ENCODE data around the gene CCDC40. TPM values are rescaled to one million over a fixed set of nuclear protein-coding genes. Genes with fewer than 3 reads are reported as not detected.

Gene CCDC40
- total RNA-seq, 1 donor from 2014 or later = 9.5 TPM

- peaks cover 35% of the 10 kb centered on the region for H3K4me1 Mint-ChIP-seq (ENCODE audit: unreplicated experiment)
- H3K9me3 Mint-ChIP-seq (ENCODE audit: unreplicated experiment) = no peaks in the 10 kb centered on the region
- peaks cover 4% of the 10 kb centered on the region for H3K36me3 Mint-ChIP-seq (ENCODE audit: unreplicated experiment)
- DNase-seq (ENCODE audit: extremely low spot score, unreplicated experiment) = no peak
- no peak overlapping the region for H3K27ac Mint-ChIP-seq (ENCODE audit: unreplicated experiment)
- TF ChIP-seq CTCF (IDR thresholded peaks at IDR 0.05) = no peak
- H3K27me3 Mint-ChIP-seq (ENCODE audit: unreplicated experiment) = no peaks in the 10 kb centered on the region
- no peak overlapping the region for H3K4me3 Mint-ChIP-seq (ENCODE audit: unreplicated experiment)
These were observed 8.4 kb upstream of the CCDC40 start for GRCh38 chr17:80028030-80028429.

GRCh38 chr17:80029258-80029974 lies 7.0 kb upstream of the CCDC40 start:
- H3K9me3 Mint-ChIP-seq (ENCODE audit: unreplicated experiment) = no peaks in the 10 kb centered on the region
- H3K4me1 Mint-ChIP-seq (ENCODE audit: unreplicated experiment) = peaks cover 44% of the 10 kb centered on the region
- no peak for TF ChIP-seq CTCF (IDR thresholded peaks at IDR 0.05)
- no peak for DNase-seq (ENCODE audit: extremely low spot score, unreplicated experiment)
- peak overlapping the region; percentile 69 for H3K27ac Mint-ChIP-seq (ENCODE audit: unreplicated experiment)
- peaks cover 4% of the 10 kb centered on the region for H3K36me3 Mint-ChIP-seq (ENCODE audit: unreplicated experiment)
- no peaks in the 10 kb centered on the region for H3K27me3 Mint-ChIP-seq (ENCODE audit: unreplicated experiment)
- H3K4me3 Mint-ChIP-seq (ENCODE audit: unreplicated experiment) = no peak overlapping the region

- no peak for TF ChIP-seq CTCF (IDR thresholded peaks at IDR 0.05)
- Mint-ChIP-seq H3K27me3 (ENCODE audit: unreplicated experiment) (no peaks in the 10 kb centered on the region), H3K4me1 (ENCODE audit: unreplicated experiment) (peaks cover 46% of the 10 kb centered on the region), H3K36me3 (ENCODE audit: unreplicated experiment) (peaks cover 4% of the 10 kb centered on the region), H3K27ac (ENCODE audit: unreplicated experiment) (no peak overlapping the region), H3K9me3 (ENCODE audit: unreplicated experiment) (no peaks in the 10 kb centered on the region), H3K4me3 (ENCODE audit: unreplicated experiment) (no peak overlapping the region)
- no peak for DNase-seq (ENCODE audit: extremely low spot score, unreplicated experiment)
These were observed 5.6 kb upstream of the CCDC40 start for GRCh38 chr17:80030730-80031410.

GRCh38 chr17:80031691-80032430 lies 4.6 kb upstream of the CCDC40 start:
- H3K27ac Mint-ChIP-seq (ENCODE audit: unreplicated experiment) = no peak overlapping the region
- H3K9me3 Mint-ChIP-seq (ENCODE audit: unreplicated experiment) = no peaks in the 10 kb centered on the region
- peaks cover 44% of the 10 kb centered on the region for H3K4me1 Mint-ChIP-seq (ENCODE audit: unreplicated experiment)
- TF ChIP-seq CTCF (IDR thresholded peaks at IDR 0.05) = no peak
- H3K27me3 Mint-ChIP-seq (ENCODE audit: unreplicated experiment) = no peaks in the 10 kb centered on the region
- no peak for DNase-seq (ENCODE audit: extremely low spot score, unreplicated experiment)
- peaks cover 4% of the 10 kb centered on the region for H3K36me3 Mint-ChIP-seq (ENCODE audit: unreplicated experiment)
- no peak overlapping the region for H3K4me3 Mint-ChIP-seq (ENCODE audit: unreplicated experiment)
